GM12878 (cell line): ENCODE data around the gene TMEM94. TPM values are rescaled to one million over a fixed set of nuclear protein-coding genes. Genes with fewer than 3 reads are reported as not detected.

Experiments
- ATAC-seq: fragments of 200-7000 bp; cut with Tn5 transposase; 3 replicates; pipeline ENCODE4 v1.9.1; 2020; ENCODE audit warnings: mild to moderate bottlenecking, moderate library complexity
- BruUV-seq: library from RNA; stranded (reverse); fragments of 400-500 nt; replicated peaks from 2 replicates; lab custom pipeline; 2021; lab: Mats Ljungman, UMichigan
- CTCF ChIA-PET: fragments of 300-600 bp; sonication (Branson Sonifier 250); formaldehyde crosslinking; extraction: SDS; loops from one replicate; lab custom pipeline; 2021; ENCODE audit warnings: inconsistent platforms; lab: Yijun Ruan, JAX
- POLR2A ChIA-PET: fragments of 350-600 bp; formaldehyde crosslinking; extraction: SDS; loops from one replicate; lab custom pipeline; 2021; ENCODE audit warnings: inconsistent platforms; lab: Charles Lee
- RAD21 ChIA-PET: fragments of 300-600 bp; sonication (Branson Sonifier 250); formaldehyde crosslinking; loops from one replicate; lab custom pipeline; 2023; ENCODE audit warnings: antibody characterized with exemption; ENCODE audit not compliant: unreplicated experiment; lab: Charles Lee
- SMC1A ChIA-PET: fragments of 300-600 bp; sonication (Branson Sonifier 250); formaldehyde crosslinking; loops from one replicate; lab custom pipeline; 2023; ENCODE audit not compliant: unreplicated experiment, uncharacterized antibody; lab: Charles Lee
- DNase-seq: peaks from one replicate; pipeline ENCODE4 v3.0.0-alpha.2; 2011; ENCODE audit warnings: low read depth, low spot score
- FAIRE-seq: peaks from 3 replicates; lab custom pipeline; 2011; peaks lifted over from hg19 to GRCh38; lab: Jason Lieb, UNC
- H2AFZ ChIP-seq: 2 replicates; pipeline ENCODE4 v1.6.0; 2011; ENCODE audit warnings: low read depth, low read length, control low read depth; ENCODE audit not compliant: control insufficient read depth
- H3K27ac ChIP-seq: 2 replicates; pipeline ENCODE4 v1.5.1; 2011; ENCODE audit warnings: control low read depth; ENCODE audit not compliant: control insufficient read depth, insufficient read depth
- H3K27me3 ChIP-seq, 2 experiments: replicated peaks in 1 of 2; 2 replicates each; pipeline versions ENCODE4 v1.6.0 to v1.6.1; 2011; ENCODE audit warnings: low read length in 1 of 2; ENCODE audit not compliant: control insufficient read depth in 2 of 2, insufficient read depth in 2 of 2
- H3K36me3 ChIP-seq, 2 experiments: 2 replicates each; pipeline ENCODE4 v1.5.1; 2011; ENCODE audit warnings: low read length in 1 of 2; ENCODE audit not compliant: control insufficient read depth in 2 of 2, insufficient read depth in 2 of 2
- H3K4me1 ChIP-seq: 2 replicates; pipeline ENCODE4 v1.6.1; 2011; ENCODE audit warnings: mild to moderate bottlenecking, low read length, moderate library complexity, mixed read lengths; ENCODE audit not compliant: control insufficient read depth, insufficient read depth
- H3K4me2 ChIP-seq: 2 replicates; pipeline ENCODE4 v1.6.0; 2011; ENCODE audit warnings: control low read depth; ENCODE audit not compliant: control insufficient read depth, insufficient read depth
- H3K4me3 ChIP-seq: fragments of 200-600 bp; sonication (generic); 2 replicates; pipeline ENCODE4 v1.5.1; 2016
- H3K79me2 ChIP-seq: 2 replicates; pipeline ENCODE4 v1.6.0; 2011; ENCODE audit warnings: low read length; ENCODE audit not compliant: control insufficient read depth, insufficient read depth
- H3K9ac ChIP-seq: 2 replicates; pipeline ENCODE4 v1.8.0; 2011; ENCODE audit warnings: low read length, control low read depth, mixed read lengths; ENCODE audit not compliant: control insufficient read depth, insufficient read depth
- H3K9me3 ChIP-seq: replicated peaks from 3 replicates; pipeline ENCODE4 v1.5.1; 2011; ENCODE audit warnings: mild to moderate bottlenecking, low read length; ENCODE audit not compliant: control insufficient read depth, insufficient read depth
- H4K20me1 ChIP-seq: 2 replicates; pipeline ENCODE4 v1.6.0; 2011; ENCODE audit not compliant: control insufficient read depth, insufficient read depth
- CHD2 ChIP-seq: IDR thresholded peaks from 2 replicates; pipeline ENCODE4 v1.6.1; 2011; ENCODE audit warnings: low read depth, low read length, improper control_type of control experiment, borderline replicate concordance
- EGR1 ChIP-seq, 2 experiments: IDR thresholded peaks; 1 replicate in 1 of 2; 2 replicates in 1 of 2; pipeline ENCODE4 v1.6.1; 2011 to 2012; ENCODE audit warnings: low read depth in 2 of 2, low read length in 2 of 2, borderline replicate concordance in 1 of 2, mild to moderate bottlenecking in 1 of 2, moderate library complexity in 1 of 2
- ETV6 ChIP-seq, 2 experiments: fragments of 450-650 bp in 1 of 2; IDR thresholded peaks in 1 of 2; conservative IDR thresholded peaks in 1 of 2; 2 replicates each; pipeline ENCODE4 v1.6.1; 2014; ENCODE audit warnings: antibody characterized with exemption in 1 of 2, borderline replicate concordance in 1 of 2, low read depth in 1 of 2, mild to moderate bottlenecking in 1 of 2, moderate library complexity in 1 of 2
- HDAC2 ChIP-seq: fragments of 200-600 bp; sonication (generic); IDR thresholded peaks from 2 replicates; pipeline ENCODE4 v1.6.1; 2017
- HDAC6 ChIP-seq: fragments of 200-600 bp; sonication (generic); IDR thresholded peaks from one replicate; pipeline ENCODE4 v1.8.0; 2017; ENCODE audit warnings: antibody characterized with exemption; ENCODE audit not compliant: unreplicated experiment
- KLF5 ChIP-seq: fragments of 450-650 bp; IDR thresholded peaks from 2 replicates; pipeline ENCODE4 v1.6.1; 2014; ENCODE audit warnings: mild to moderate bottlenecking; ENCODE audit not compliant: partially characterized antibody
- MYC ChIP-seq: IDR thresholded peaks from 2 replicates; pipeline ENCODE4 v1.6.1; 2011; ENCODE audit warnings: mild to moderate bottlenecking, low read length, moderate library complexity, inconsistent platforms; ENCODE audit not compliant: insufficient read depth, insufficient replicate concordance, insufficient read length, severe bottlenecking
- NBN ChIP-seq: fragments of 450-650 bp; IDR thresholded peaks from 2 replicates; pipeline ENCODE4 v1.6.1; 2016
- PAX5 ChIP-seq: IDR thresholded peaks from 2 replicates; pipeline ENCODE4 v1.6.1; 2011; ENCODE audit warnings: low read depth, low read length, borderline replicate concordance
- POLR2AphosphoS5 ChIP-seq: IDR thresholded peaks from 2 replicates; pipeline ENCODE4 v1.6.1; 2011; ENCODE audit warnings: mild to moderate bottlenecking, low read length, inconsistent platforms
- SREBF2 ChIP-seq: IDR thresholded peaks from 2 replicates; pipeline ENCODE4 v1.6.1; 2012; ENCODE audit warnings: mild to moderate bottlenecking, low read length
- SUZ12 ChIP-seq: fragments of 200-600 bp; sonication (generic); IDR thresholded peaks from one replicate; pipeline ENCODE4 v1.6.1; 2018; ENCODE audit warnings: antibody characterized with exemption, mild to moderate bottlenecking; ENCODE audit not compliant: unreplicated experiment
- TAF1 ChIP-seq: IDR thresholded peaks from 2 replicates; pipeline ENCODE4 v1.6.1; 2011; ENCODE audit warnings: mild to moderate bottlenecking, low read depth, low read length, borderline replicate concordance
- TBL1XR1 ChIP-seq: IDR thresholded peaks from 2 replicates; pipeline ENCODE4 v1.6.1; 2012; ENCODE audit warnings: low read depth, low read length, improper control_type of control experiment
- ZNF384 ChIP-seq: IDR thresholded peaks from 2 replicates; pipeline ENCODE4 v1.6.1; 2012; ENCODE audit warnings: low read depth, mild to moderate bottlenecking, low read length, improper control_type of control experiment, borderline replicate concordance
- ZNF622 ChIP-seq: fragments of 450-650 bp; IDR thresholded peaks from 2 replicates; pipeline ENCODE4 v1.6.1; 2017; ENCODE audit warnings: mild to moderate bottlenecking, inconsistent platforms
- WGBS: methylation state at CpG from one replicate; pipeline ENCODE4 v1.1.6; 2016; ENCODE audit warnings: low lambda C conversion rate; ENCODE audit not compliant: insufficient replicate concordance, insufficient coverage; ENCODE audit errors: missing lambda C conversion rate; 5-methylcytosine and 5-hydroxymethylcytosine counted together
- in situ Hi-C: fragments of 300-500 bp; cut with MboI; formaldehyde crosslinking; loops from 9 replicates; pipeline ENCODE4 v1.14.3; 2018; ENCODE audit warnings: mixed read lengths
- intact Hi-C: fragments of 100-400 bp; cut with micrococcal nuclease; formaldehyde crosslinking; loops from one replicate; pipeline ENCODE4 v1.14.2; 2022; ENCODE audit not compliant: unreplicated experiment
- polyA plus RNA-seq, 11 experiments: library from polyadenylated mRNA; depleted of rRNA in 4 of 11; unstranded in 6 of 11; stranded (reverse) in 5 of 11; fragments of >200 nt; fragmentation: Nextera tagmentation in 4 of 11; fragmentation: Illumina TruSeq in 1 of 11; extraction: Ambion mirVana in 4 of 11; extraction: Trizol in 1 of 11; gene quantifications; 1 replicate in 1 of 11; 2 replicates in 10 of 11; pipeline versions ENCODE4 v1.2.1 to v1.2.3, GENCODE V29; 2011 to 2016; ENCODE audit warnings: inconsistent platforms in 2 of 11, missing spikeins in 2 of 11, low read depth in 1 of 11
- total RNA-seq, 4 experiments: library from RNA; depleted of rRNA in 3 of 4; stranded (reverse); fragments of >200 nt in 3 of 4; fragmentation: Illumina TruSeq in 1 of 4; extraction: Trizol in 1 of 4; gene quantifications; 2 replicates each; pipeline versions ENCODE4 v1.2.1 to v1.2.3, GENCODE V29; 2013 to 2021
- TF ChIP-seq, protein P1 (sequence below): fragments of 450-650 bp; IDR thresholded peaks from 2 replicates; pipeline ENCODE4 v1.6.1; 2016; ENCODE audit warnings: mild to moderate bottlenecking

TMEM94 gene
- total and polyA plus RNA-seq, 10 of the 15 experiments (the other 5 are each of a cell fraction or from before 2014, with no cell fraction given) = 0.31 to 70.7 (median 24.4) TPM

DNA sequence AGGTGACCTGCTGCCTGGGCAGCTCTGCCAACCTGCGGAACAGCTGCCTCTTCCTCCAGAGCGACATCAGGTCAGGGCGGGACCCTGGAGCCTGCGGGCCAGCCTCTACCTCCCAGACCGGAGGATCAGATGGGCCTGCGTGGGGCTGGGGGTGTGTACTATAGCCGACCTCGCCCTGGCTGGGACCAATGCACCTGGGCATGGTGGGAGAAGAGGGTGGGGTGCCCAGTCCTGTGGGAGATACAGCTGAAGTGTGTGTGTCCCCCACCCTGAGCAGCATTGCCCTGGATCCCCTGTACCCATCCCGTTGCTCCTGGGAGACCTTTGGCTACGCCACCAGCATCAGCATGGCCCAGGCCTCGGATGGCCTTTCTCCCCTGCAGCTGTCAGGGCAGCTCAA lies 39.6 kb downstream of the TMEM94 start (continued):
- no peak for TF ChIP-seq MYC
- no peak for TF ChIP-seq SUZ12
- no peak for TF ChIP-seq KLF5
- TF ChIP-seq ETV6 (conservative IDR thresholded peaks at IDR 0.05 in 1 of 2, IDR thresholded peaks at IDR 0.05 in 1 of 2; ENCODE audit: borderline replicate concordance in 1 of 2, low read depth in 1 of 2) = no peak
- TF ChIP-seq HDAC2 = no peak
- TF ChIP-seq NBN = no peak
- no peak for TF ChIP-seq EGR1 (IDR thresholded peaks at IDR 0.05; ENCODE audit: borderline replicate concordance in 1 of 2, low read depth in 2 of 2, low read length in 2 of 2)

DNA sequence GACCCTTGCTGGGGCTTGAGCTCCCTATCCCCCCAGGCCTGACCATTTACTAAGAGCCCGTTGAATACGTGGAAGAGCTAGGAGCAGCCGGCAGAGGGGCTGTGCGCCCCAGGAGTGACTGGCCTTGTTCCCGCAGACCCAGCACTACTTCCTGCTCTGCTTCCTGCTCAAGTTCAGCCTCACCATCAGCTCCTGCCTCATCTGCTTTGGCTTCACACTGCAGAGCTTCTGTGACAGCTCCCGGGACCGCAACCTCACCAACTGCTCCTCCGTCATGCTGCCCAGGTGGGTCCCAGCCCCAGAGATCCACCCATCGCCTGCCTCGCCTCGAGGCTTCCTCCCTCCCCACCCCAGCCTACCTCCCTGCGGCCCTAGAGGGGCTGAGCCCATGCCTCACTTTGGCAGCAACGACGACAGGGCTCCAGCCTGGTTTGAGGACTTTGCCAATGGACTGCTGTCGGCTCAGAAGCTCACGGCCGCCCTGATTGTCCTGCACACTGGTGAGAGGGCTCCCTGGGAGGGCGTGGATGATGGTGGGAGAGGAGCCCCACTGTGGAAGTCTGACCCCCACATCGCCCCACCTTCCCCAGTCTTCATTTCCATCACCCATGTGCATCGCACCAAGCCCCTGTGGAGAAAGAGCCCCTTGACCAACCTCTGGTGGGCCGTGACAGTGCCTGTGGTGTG lies 41.7 kb downstream of the TMEM94 start:
- POLR2A ChIA-PET = interaction anchor here (0.5 to 1.2 kb wide), 2 partner anchors 42 to 282 kb away, joined by 3 read pairs; partner anchors contain the start of gene TMEM94
- in situ Hi-C loops = no loop called here

More for the DNA sequence above, 41.7 kb downstream of the TMEM94 start:
- H3K4me1 ChIP-seq = no peaks in the 10 kb centered on the region
- no peak for FAIRE-seq
- H3K27me3 ChIP-seq = no peaks in the 10 kb centered on the region
- H3K27ac ChIP-seq = no peak overlapping the region
- no peak for ATAC-seq
- no TSS peak for BruUV-seq
- no peaks in the 10 kb centered on the region for H3K9me3 ChIP-seq
- peaks cover 7 to 11% of the 10 kb centered on the region in 2 experiments; a peak in 3 of 4 replicates for H3K36me3 ChIP-seq
- TF ChIP-seq, protein P1, sequence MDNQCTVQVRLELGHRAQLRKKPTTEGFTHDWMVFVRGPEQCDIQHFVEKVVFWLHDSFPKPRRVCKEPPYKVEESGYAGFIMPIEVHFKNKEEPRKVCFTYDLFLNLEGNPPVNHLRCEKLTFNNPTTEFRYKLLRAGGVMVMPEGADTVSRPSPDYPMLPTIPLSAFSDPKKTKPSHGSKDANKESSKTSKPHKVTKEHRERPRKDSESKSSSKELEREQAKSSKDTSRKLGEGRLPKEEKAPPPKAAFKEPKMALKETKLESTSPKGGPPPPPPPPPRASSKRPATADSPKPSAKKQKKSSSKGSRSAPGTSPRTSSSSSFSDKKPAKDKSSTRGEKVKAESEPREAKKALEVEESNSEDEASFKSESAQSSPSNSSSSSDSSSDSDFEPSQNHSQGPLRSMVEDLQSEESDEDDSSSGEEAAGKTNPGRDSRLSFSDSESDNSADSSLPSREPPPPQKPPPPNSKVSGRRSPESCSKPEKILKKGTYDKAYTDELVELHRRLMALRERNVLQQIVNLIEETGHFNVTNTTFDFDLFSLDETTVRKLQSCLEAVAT = no peak
- TF ChIP-seq HDAC6 (no peak), PAX5 (no peak), TAF1 (no peak), SREBF2 (no peak), TBL1XR1 (no peak), ZNF622 (no peak), POLR2AphosphoS5 (no peak), SUZ12 (no peak), ZNF384 (no peak), CHD2 (no peak)
- TF ChIP-seq, all 136 proteins: peak for 0
- no peak for DNase-seq
- intact Hi-C loops = no loop called here
- ChIA-PET SMC1A (no interaction called here), RAD21 (no interaction called here), CTCF (interaction anchor here (1.2 to 1.4 kb wide), 2 partner anchors 10 to 260 kb away, joined by 3 to 4 read pairs; no protein-coding TSS in a partner anchor)
- no peaks in the 10 kb centered on the region for H3K79me2 ChIP-seq
- H4K20me1 ChIP-seq = no peaks in the 10 kb centered on the region
- no peak overlapping the region for H3K9ac ChIP-seq
- no peak overlapping the region for H3K4me2 ChIP-seq
- no peak overlapping the region for H2AFZ ChIP-seq
- H3K4me3 ChIP-seq = no peak overlapping the region
- 85% methylated on average over 21 of the region's 21 CpGs for WGBS
